Lung (tissue), 12 donors: ENCODE measurements around the gene NOS1. TPM values are rescaled to one million over a fixed set of nuclear protein-coding genes. Genes with fewer than 3 reads are reported as not detected.

Experiments
- ATAC-seq: fragments of 200-7000 bp; cut with Tn5 transposase; one replicate; pipeline ENCODE4 v1.9.1; 2020; ENCODE audit warnings: moderate number of reproducible peaks; ENCODE audit not compliant: insufficient read depth, low FRiP score
- DNase-seq, 3 donors: peaks; one replicate each; pipeline ENCODE4 v3.0.0-alpha.2; 2013 to 2017
- H3K27ac ChIP-seq, 2 donors: one replicate each; pipeline ENCODE4 v1.5.1; 2013; ENCODE audit warnings: mild to moderate bottlenecking in 2 of 2, moderate library complexity in 2 of 2, control low read depth in 1 of 2, inconsistent platforms in 1 of 2, low read depth in 1 of 2, low read length in 1 of 2
- H3K27me3 ChIP-seq, 3 donors: one replicate each; pipeline ENCODE4 v1.5.1; 2013; ENCODE audit warnings: low read length in 2 of 3; ENCODE audit not compliant: control insufficient read depth in 3 of 3, insufficient read depth in 3 of 3
- H3K36me3 ChIP-seq, 4 donors: one replicate each; pipeline ENCODE4 v1.5.1; 2013; ENCODE audit warnings: low read length in 4 of 4, mild to moderate bottlenecking in 1 of 4, moderate library complexity in 1 of 4; ENCODE audit not compliant: control insufficient read depth in 4 of 4, insufficient read depth in 4 of 4
- H3K4me1 ChIP-seq, 5 donors: one replicate each; pipeline ENCODE4 v1.5.1; 2013; ENCODE audit warnings: low read length in 5 of 5, mild to moderate bottlenecking in 2 of 5, moderate library complexity in 1 of 5; ENCODE audit not compliant: control insufficient read depth in 5 of 5, insufficient read depth in 5 of 5
- H3K4me3 ChIP-seq: one replicate; pipeline ENCODE4 v1.5.1; 2013; ENCODE audit warnings: mild to moderate bottlenecking, control low read depth, moderate library complexity
- H3K9ac ChIP-seq, 2 donors: one replicate each; pipeline ENCODE4 v1.5.1; 2013; ENCODE audit warnings: low read length in 2 of 2, control low read depth in 1 of 2; ENCODE audit not compliant: insufficient read depth in 1 of 2
- H3K9me3 ChIP-seq, 4 donors: one replicate each; pipeline ENCODE4 v1.5.1; 2013; ENCODE audit warnings: low read length in 3 of 4, mild to moderate bottlenecking in 1 of 4, moderate library complexity in 1 of 4; ENCODE audit not compliant: control insufficient read depth in 4 of 4, insufficient read depth in 3 of 4
- CTCF ChIP-seq: IDR thresholded peaks from 2 replicates; pipeline ENCODE4 v1.5.1; 2012; ENCODE audit warnings: mild to moderate bottlenecking; ENCODE audit errors: control extremely low read depth, extremely low read depth
- WGBS, 2 donors: extraction: QIAGEN DNeasy Blood & Tissue Kit; methylation state at CpG; one replicate each; pipeline ENCODE4 v1.1.7; 2013; 5-methylcytosine and 5-hydroxymethylcytosine counted together
- polyA plus RNA-seq, 2 donors: library from polyadenylated mRNA; stranded (reverse); fragments of 200-250 nt; gene quantifications; one replicate each; pipeline ENCODE4 v1.2.1, GENCODE V29; 2013
- total RNA-seq, 2 donors: library from RNA; depleted of rRNA in 1 of 2; stranded (reverse); fragments of >200 nt in 1 of 2; gene quantifications; one replicate each; pipeline ENCODE4 v1.2.1, GENCODE V29; 2014 to 2021
- donor health status: control.
- donor health status: control.
- donor health status: Bipolar disorder and iron deficiency.
- donor health status: healthy.
- donor health status: DM: yes; HTN: yes; CAD: no.

NOS1 gene
- total and polyA plus RNA-seq, 4 donors: 0.25 to 2.4 (median 0.74) TPM

GRCh38 chr12:117178301-117178700 is 183.1 kb downstream of the NOS1 start:
- no peak for TF ChIP-seq CTCF
- Histone ChIP-seq H3K9me3 (peaks cover 0 to 4% (median 0%) of the 10 kb centered on the region in 4 donors), H3K4me1 (peaks cover 0 to 2% (median 0%) of the 10 kb centered on the region in 5 donors), H3K4me3 (no peak overlapping the region), H3K9ac (no peak overlapping the region), H3K27me3 (no peaks in the 10 kb centered on the region), H3K27ac (no peak overlapping the region), H3K36me3 (peaks cover 27 to 62% (median 40%) of the 10 kb centered on the region in 4 donors)
- no peak for ATAC-seq
- 88 to 90% methylated on average over 10 of the region's 10 CpGs for WGBS, 2 donors
- no peak for DNase-seq

- WGBS, 2 donors: 94 to 96% methylated on average over 3 of the region's 3 CpGs
- Histone ChIP-seq H3K9me3 (no peaks in the 10 kb centered on the region), H3K9ac (no peak overlapping the region), H3K4me3 (no peak overlapping the region), H3K27ac (no peak overlapping the region), H3K36me3 (peaks cover 38 to 62% (median 43%) of the 10 kb centered on the region in 4 donors), H3K27me3 (no peaks in the 10 kb centered on the region), H3K4me1 (no peaks in the 10 kb centered on the region)
- TF ChIP-seq CTCF: no peak
- no peak for DNase-seq
- ATAC-seq: no peak
These were observed 189.3 kb downstream of the NOS1 start for GRCh38 chr12:117172168-117172567.

DNA sequence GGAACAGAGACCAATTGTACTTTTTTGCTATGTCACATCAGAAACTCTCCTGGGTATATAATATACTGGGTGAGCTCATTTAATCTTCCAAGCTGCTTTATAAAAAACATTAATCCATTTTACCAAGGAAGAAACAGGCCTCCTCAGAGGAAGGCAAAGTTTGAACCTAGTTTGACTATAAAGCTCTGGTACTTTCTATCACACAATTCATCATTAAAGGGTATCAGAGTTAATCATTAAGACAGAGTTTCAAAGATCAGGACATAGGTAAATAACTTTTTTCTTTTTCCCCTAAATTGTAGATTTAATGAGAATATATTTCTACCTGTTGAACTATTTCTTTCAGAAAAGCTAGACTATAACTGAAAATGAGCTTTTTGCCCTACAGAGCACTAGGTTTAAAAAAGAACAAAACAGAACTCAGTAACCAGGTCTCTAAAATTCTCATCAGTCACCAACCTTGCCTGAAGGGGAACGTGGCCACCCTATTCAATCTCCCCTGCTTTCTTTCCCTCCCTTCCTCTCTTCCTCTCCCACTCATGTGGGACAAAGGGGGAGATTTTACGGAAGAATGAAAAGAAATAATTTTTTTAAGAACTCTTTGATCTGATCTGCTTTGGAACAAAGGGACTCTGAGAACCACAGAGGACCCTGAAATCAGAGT is 189.8 kb downstream of the NOS1 start:
- ATAC-seq (no peak), DNase-seq (no peak)
- peaks cover 36 to 66% (median 47%) of the 10 kb centered on the region in 4 donors for H3K36me3 ChIP-seq

More for the DNA sequence above, 189.8 kb downstream of the NOS1 start:
- Histone ChIP-seq H3K27ac (no peak overlapping the region), H3K27me3 (no peaks in the 10 kb centered on the region), H3K9ac (no peak overlapping the region), H3K9me3 (no peaks in the 10 kb centered on the region), H3K4me1 (no peaks in the 10 kb centered on the region), H3K4me3 (no peak overlapping the region)
- no peak for TF ChIP-seq CTCF
- WGBS, 2 donors: 90 to 95% methylated on average over 2 of the region's 2 CpGs
